Natural killer cell treated with Interleukin-12 subunit alpha and Interleukin-12 subunit beta and Interleukin-15 and Interleukin-18, amount 100 ng/mL, for 72 hours (primary cell): ENCODE measurements around the gene CUL2. TPM values are rescaled to one million over a fixed set of nuclear protein-coding genes. Genes with fewer than 3 reads are reported as not detected.
"Not testable (repeated sequence)": the region's sequence is repeated elsewhere in the genome, so short reads cannot be mapped to it uniquely, and the experiment has no call there.

Experiments used
- ATAC-seq, 2 donors: fragments of 150-1000 bp; cut with Tn5 transposase in 1 of 2; sonication (Bioruptor Pico), chemical (Tn5 transposase) in 1 of 2; 2 replicates each; pipeline ENCODE4 v1.10.0; 2021
- DNase-seq: peaks from one replicate; pipeline ENCODE4 v3.0.0; 2022; ENCODE audit warnings: low spot score
- H3K27ac Mint-ChIP-seq, 2 donors: 1 replicate in 1 of 2; 2 replicates in 1 of 2; pipeline ENCODE4 v1.8.0; 2022; ENCODE audit warnings: mixed read lengths in 2 of 2, mild to moderate bottlenecking in 1 of 2, moderate library complexity in 1 of 2
- H3K27me3 Mint-ChIP-seq, 2 donors: 1 replicate in 1 of 2; 2 replicates in 1 of 2; pipeline ENCODE4 v1.8.0; 2022; ENCODE audit warnings: mixed read lengths in 2 of 2
- H3K36me3 Mint-ChIP-seq: one replicate; pipeline ENCODE4 v1.8.0; 2022; ENCODE audit warnings: mixed read lengths
- H3K4me1 Mint-ChIP-seq, 2 donors: 1 replicate in 1 of 2; 2 replicates in 1 of 2; pipeline ENCODE4 v1.8.0; 2022; ENCODE audit warnings: low read depth in 2 of 2, mixed read lengths in 2 of 2, mild to moderate bottlenecking in 1 of 2
- H3K4me3 Mint-ChIP-seq: one replicate; pipeline ENCODE4 v1.8.0; 2022; ENCODE audit warnings: mixed read lengths
- H3K9me3 Mint-ChIP-seq: 2 replicates; pipeline ENCODE4 v1.8.0; 2022; ENCODE audit warnings: mixed read lengths
- total RNA-seq, 2 donors: library from RNA; stranded (reverse); gene quantifications; one replicate each; pipeline ENCODE4 v1.2.3, GENCODE V29; 2022

Gene CUL2
- total RNA-seq, 2 donors from 2014 or later = 42.8 to 45.7 TPM

GRCh38 chr10:34974364-34975065 is 115.6 kb downstream of the CUL2 start:
- H3K27me3 Mint-ChIP-seq, H3K36me3 Mint-ChIP-seq, DNase-seq, H3K9me3 Mint-ChIP-seq, ATAC-seq, H3K27ac Mint-ChIP-seq, H3K4me1 Mint-ChIP-seq, H3K4me3 Mint-ChIP-seq: not testable (repeated sequence)

GRCh38 chr10:34973757-34974156 is 116.4 kb downstream of the CUL2 start:
- H3K9me3 Mint-ChIP-seq, H3K36me3 Mint-ChIP-seq, H3K27me3 Mint-ChIP-seq, H3K4me3 Mint-ChIP-seq, DNase-seq, H3K27ac Mint-ChIP-seq, H3K4me1 Mint-ChIP-seq, ATAC-seq: not testable (repeated sequence)

- H3K9me3 Mint-ChIP-seq, H3K27me3 Mint-ChIP-seq, H3K4me3 Mint-ChIP-seq, DNase-seq, H3K36me3 Mint-ChIP-seq, H3K4me1 Mint-ChIP-seq, ATAC-seq, H3K27ac Mint-ChIP-seq: not testable (repeated sequence)
Observed at GRCh38 chr10:34973121-34973520, 117.0 kb downstream of the CUL2 start.

DNA sequence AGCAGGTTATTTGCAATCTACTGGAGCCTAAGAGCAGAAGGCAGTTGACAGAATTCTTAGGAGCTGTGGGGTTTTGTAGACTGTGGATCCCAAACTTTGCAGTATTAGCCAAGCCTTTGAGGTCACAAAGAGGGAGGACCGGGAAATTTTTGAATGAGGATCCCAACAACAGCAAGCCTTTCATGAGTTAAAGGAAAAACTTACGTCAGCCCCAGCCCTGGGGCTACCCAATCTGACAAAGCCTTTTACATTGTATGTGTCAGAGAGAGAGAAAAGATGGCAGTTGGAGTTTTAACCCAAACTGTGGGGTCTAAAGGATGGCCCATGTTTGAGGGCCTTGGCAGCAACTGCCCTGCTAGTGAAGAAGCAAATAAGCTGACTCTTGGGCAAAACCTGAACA is 117.5 kb downstream of the CUL2 start:
- not testable (repeated sequence) for DNase-seq, ATAC-seq, H3K27ac Mint-ChIP-seq, H3K27me3 Mint-ChIP-seq, H3K36me3 Mint-ChIP-seq, H3K4me1 Mint-ChIP-seq, H3K4me3 Mint-ChIP-seq, H3K9me3 Mint-ChIP-seq

DNA sequence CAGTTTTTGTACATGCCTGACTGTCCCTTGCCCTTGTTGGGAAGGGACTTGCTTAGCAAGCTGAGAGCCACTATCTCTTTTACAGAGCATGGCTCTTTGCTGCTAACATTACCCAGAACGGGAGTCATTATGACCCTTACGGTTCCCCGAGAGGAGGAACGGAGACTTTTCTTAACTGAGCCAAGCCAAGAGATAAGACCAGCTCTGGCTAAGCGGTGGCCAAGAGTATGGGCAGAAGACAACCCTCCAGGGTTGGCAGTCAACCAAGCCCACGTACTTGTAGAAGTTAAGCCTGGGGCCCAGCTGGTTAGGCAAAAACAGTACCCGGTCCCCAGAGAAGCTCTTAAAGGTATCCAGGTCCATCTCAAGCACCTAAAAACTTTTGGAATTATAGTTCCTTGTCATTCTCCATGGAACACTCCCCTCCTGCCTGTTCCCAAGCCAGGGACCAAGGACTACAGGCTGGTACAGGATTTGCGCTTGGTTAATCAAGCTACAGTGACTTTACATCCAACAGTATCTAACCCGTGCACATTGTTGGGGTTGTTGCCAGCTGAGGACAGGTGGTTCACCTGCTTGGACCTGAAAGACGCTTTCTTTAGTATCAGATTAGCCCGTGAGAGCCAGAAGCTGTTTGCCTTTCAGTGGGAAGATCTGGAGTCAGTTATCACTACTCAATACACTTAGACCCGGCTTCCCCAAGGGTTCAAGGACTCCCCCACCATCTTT is 118.4 kb downstream of the CUL2 start:
- H3K27ac Mint-ChIP-seq, H3K4me1 Mint-ChIP-seq, H3K4me3 Mint-ChIP-seq, ATAC-seq, H3K27me3 Mint-ChIP-seq, H3K9me3 Mint-ChIP-seq, H3K36me3 Mint-ChIP-seq, DNase-seq: not testable (repeated sequence)

DNA sequence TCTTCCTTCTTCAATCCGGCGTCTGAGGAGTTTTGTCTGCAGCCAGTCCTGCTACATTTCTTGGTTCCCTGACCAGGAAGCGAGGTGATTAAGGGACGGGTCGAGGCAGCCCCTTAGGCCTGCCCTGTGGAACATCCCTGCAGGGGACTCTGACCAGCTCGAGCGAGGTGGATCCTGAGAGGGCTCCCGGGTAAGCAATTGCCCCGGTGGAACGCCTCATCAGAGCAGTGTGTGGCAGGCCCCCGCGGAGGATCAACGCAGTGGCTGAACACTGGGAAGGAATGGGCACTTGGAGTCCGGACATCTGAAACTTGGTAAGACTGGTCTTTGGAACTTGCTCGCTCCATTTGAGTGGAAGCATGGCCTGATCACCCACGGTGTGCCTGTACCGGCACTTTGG is 121.0 kb downstream of the CUL2 start:
- H3K27ac Mint-ChIP-seq = no peak overlapping the region
- peaks cover 0 to 3% of the 10 kb centered on the region in 2 donors for H3K27me3 Mint-ChIP-seq
- H3K4me3 Mint-ChIP-seq = no peak overlapping the region
- ATAC-seq (no peak), DNase-seq (no peak)
- H3K9me3 Mint-ChIP-seq = no peaks in the 10 kb centered on the region
- no peaks in the 10 kb centered on the region for H3K4me1 Mint-ChIP-seq
- H3K36me3 Mint-ChIP-seq = no peaks in the 10 kb centered on the region

DNA sequence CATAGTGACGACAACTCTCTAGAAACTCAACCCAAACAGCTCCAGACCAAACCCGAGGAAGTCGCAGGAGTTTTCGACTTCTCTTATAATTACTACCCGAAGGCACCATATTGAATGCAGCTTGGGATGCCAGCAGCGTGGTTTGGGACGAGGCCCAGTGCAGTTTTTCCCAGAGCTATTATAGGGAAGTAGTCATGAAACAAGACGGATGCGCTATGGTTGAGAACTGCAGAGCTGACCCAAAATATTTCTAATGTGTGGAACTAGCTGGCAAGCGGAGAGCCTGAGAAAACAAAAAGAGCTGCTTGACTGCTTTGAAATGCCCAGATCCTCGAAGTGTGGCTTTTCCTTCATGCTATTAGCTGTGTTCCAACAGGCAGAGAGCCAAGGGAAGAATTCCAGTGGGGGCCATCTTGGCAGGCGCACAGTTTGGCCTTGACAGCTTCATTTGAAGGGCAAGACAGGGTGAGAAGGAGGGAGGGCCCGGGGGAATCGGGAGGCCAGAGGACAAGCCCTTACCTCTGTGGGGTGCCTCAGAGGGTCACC is 122.7 kb downstream of the CUL2 start:
- Mint-ChIP-seq H3K27ac (no peak overlapping the region), H3K9me3 (no peaks in the 10 kb centered on the region), H3K4me3 (no peak overlapping the region), H3K27me3 (peaks cover 0 to 3% of the 10 kb centered on the region in 2 donors), H3K4me1 (no peaks in the 10 kb centered on the region), H3K36me3 (no peaks in the 10 kb centered on the region)
- no peak for DNase-seq
- ATAC-seq = no peak

DNA sequence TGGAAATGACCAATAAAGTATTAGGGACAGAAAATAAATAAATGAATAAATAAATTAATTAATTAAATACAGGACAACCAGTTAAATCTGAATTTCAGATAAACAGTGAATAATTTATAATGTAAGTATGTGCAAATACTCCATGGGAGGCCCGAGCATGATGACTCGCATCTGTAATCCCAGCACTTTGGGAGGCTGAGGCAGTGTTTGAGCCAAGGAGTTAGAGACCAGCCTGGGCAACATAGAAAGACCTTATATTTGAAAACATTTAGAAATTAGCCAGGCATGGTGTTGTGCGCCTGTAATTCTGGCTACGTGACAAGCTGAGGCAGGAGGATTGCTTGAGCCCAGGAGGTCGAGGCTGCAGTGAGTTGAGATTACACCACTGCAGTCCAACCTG is 123.7 kb downstream of the CUL2 start:
- no peak for ATAC-seq
- no peak overlapping the region for H3K27ac Mint-ChIP-seq

DNA sequence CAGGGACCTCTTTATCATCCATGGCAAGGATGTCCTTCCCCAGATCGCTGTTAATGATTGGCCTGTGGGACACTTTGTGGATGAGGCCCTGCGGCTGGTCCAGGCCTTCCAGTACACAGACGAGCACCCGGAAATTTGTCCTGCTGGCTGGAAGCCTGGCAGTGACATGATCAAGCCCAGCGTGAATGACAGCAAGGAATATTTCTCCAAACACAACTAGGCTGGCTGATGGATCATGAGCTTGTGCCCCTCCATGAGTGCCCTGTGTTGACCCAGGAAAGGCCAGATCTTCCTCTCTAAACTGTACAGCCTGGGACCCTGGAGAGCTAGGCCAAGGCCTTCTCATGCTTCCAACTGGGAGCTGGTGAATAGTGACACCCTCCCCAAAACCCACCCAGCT is 124.1 kb downstream of the CUL2 start:
- ATAC-seq = no peak
- no peak overlapping the region for H3K27ac Mint-ChIP-seq
- H3K36me3 Mint-ChIP-seq = no peaks in the 10 kb centered on the region
- no peaks in the 10 kb centered on the region for H3K9me3 Mint-ChIP-seq
- no peak overlapping the region for H3K4me3 Mint-ChIP-seq
- no peaks in the 10 kb centered on the region for H3K4me1 Mint-ChIP-seq
- no peak for DNase-seq
- H3K27me3 Mint-ChIP-seq = peaks cover 0 to 3% of the 10 kb centered on the region in 2 donors

More for the DNA sequence above, 123.7 kb downstream of the CUL2 start:
- Mint-ChIP-seq H3K27me3 (peaks cover 0 to 3% of the 10 kb centered on the region in 2 donors), H3K4me3 (no peak overlapping the region), H3K9me3 (no peaks in the 10 kb centered on the region), H3K36me3 (no peaks in the 10 kb centered on the region), H3K4me1 (no peaks in the 10 kb centered on the region)
- DNase-seq = no peak

DNA sequence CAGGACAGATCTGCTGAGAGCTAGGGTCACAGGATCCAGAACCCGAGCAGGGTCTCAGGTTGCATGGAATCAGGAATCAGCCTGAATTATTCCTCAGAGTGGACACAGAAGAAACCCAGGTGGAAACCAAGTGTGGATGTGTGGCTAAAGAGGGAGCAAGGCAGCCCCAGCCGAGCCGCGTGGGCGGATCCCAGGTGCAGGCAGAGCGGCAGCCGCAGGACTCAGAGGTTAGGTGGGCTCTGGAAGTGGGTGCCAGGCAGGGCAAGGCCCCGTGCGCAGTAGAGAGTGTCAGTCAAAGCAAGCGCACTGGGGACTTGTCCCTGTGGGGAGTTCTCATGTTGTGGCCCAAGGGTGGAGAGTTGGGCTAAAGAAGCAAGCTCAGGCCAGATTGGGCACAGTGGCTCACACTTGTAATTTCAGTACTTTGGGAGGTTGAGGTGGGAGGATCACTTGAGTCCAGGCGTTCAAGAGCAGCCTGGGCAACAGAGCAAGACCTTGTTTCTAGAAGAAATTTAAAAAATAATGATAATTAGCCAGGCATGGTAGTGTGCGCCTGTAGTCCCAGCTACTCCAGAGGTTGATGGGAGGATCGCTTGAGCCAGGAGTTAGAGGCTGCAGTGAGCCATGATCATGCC is 125.9 kb downstream of the CUL2 start:
- peak in 1 of 2 donors; percentile 41 for ATAC-seq
- Mint-ChIP-seq H3K27ac (no peak overlapping the region), H3K36me3 (no peaks in the 10 kb centered on the region), H3K27me3 (peaks cover 0 to 2% of the 10 kb centered on the region in 2 donors), H3K4me3 (no peak overlapping the region), H3K4me1 (no peaks in the 10 kb centered on the region), H3K9me3 (no peaks in the 10 kb centered on the region)
- no peak for DNase-seq

DNA sequence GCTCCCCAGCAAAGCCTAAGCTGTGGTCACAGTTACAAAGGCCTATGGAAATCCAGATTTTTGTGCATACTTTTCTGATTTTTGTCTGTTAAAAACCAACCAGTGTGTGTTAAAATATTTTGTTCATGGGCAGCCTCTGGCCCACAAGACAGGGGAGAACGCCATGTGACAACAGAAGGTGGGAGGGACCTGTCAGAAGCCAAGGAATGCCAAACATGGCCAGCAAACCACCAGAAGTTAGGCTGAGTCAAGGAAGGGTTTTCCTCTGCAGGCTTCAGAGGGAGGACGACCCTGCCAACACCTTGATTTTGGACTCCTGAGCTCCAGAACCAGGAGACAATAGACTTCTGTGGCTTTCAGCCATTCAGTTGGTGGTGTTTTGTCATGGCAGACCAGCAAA is 127.3 kb downstream of the CUL2 start:
- no peak overlapping the region for H3K27ac Mint-ChIP-seq
- H3K9me3 Mint-ChIP-seq = no peaks in the 10 kb centered on the region
- ATAC-seq (no peak), DNase-seq (no peak)
- H3K36me3 Mint-ChIP-seq = no peaks in the 10 kb centered on the region
- no peaks in the 10 kb centered on the region for H3K4me1 Mint-ChIP-seq
- peaks cover 0 to 2% of the 10 kb centered on the region in 2 donors for H3K27me3 Mint-ChIP-seq
- no peak overlapping the region for H3K4me3 Mint-ChIP-seq

- Mint-ChIP-seq H3K4me3 (no peak overlapping the region), H3K36me3 (no peaks in the 10 kb centered on the region), H3K27me3 (peaks cover 0 to 2% of the 10 kb centered on the region in 2 donors), H3K9me3 (no peaks in the 10 kb centered on the region), H3K27ac (no peak overlapping the region), H3K4me1 (no peaks in the 10 kb centered on the region)
- no peak for DNase-seq
- no peak for ATAC-seq
Observed at GRCh38 chr10:34960983-34961382, 129.2 kb downstream of the CUL2 start.

DNA sequence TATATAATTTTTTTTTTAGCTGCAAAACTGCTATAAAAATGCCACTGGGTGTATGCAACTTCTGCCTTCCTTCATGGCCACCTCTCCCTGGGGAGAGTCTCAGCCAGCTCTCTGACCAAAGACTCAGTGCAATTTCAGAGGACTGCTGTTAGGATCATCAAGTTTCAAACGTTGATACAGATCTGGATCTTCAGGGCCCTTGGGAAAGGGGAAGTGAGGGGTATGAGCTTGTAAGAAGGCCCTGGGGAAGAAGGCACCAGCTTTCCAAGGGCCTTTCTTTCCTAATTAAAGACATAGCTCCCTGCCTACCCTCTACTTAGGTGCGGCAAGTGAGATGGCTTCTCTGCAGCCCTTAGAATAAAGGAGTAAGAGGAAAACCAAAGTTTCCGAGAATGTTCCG is 130.4 kb downstream of the CUL2 start:
- Mint-ChIP-seq H3K9me3 (no peaks in the 10 kb centered on the region), H3K4me1 (no peaks in the 10 kb centered on the region)

GRCh38 chr10:34959321-34959720 is 130.8 kb downstream of the CUL2 start:
- no peak for ATAC-seq

More for the DNA sequence above, 130.4 kb downstream of the CUL2 start:
- peaks cover 0 to 2% of the 10 kb centered on the region in 2 donors for H3K27me3 Mint-ChIP-seq
- H3K36me3 Mint-ChIP-seq = no peaks in the 10 kb centered on the region
- no peak for ATAC-seq
- H3K27ac Mint-ChIP-seq = no peak overlapping the region
- DNase-seq = no peak
- H3K4me3 Mint-ChIP-seq = no peak overlapping the region

More at GRCh38 chr10:34959321-34959720, 130.8 kb downstream of the CUL2 start:
- H3K9me3 Mint-ChIP-seq = no peaks in the 10 kb centered on the region
- H3K36me3 Mint-ChIP-seq = no peaks in the 10 kb centered on the region
- no peaks in the 10 kb centered on the region for H3K4me1 Mint-ChIP-seq
- no peak for DNase-seq
- H3K4me3 Mint-ChIP-seq = no peak overlapping the region
- H3K27ac Mint-ChIP-seq = no peak overlapping the region
- peaks cover 0 to 2% of the 10 kb centered on the region in 2 donors for H3K27me3 Mint-ChIP-seq
